ENCODE measurements around the gene AUTS2. TPM values are rescaled to one million over a fixed set of nuclear protein-coding genes. Genes with fewer than 3 reads are reported as not detected.

AUTS2 gene
- total RNA-seq, 1 experiment from 2014 or later, result 13.9 TPM

DNA sequence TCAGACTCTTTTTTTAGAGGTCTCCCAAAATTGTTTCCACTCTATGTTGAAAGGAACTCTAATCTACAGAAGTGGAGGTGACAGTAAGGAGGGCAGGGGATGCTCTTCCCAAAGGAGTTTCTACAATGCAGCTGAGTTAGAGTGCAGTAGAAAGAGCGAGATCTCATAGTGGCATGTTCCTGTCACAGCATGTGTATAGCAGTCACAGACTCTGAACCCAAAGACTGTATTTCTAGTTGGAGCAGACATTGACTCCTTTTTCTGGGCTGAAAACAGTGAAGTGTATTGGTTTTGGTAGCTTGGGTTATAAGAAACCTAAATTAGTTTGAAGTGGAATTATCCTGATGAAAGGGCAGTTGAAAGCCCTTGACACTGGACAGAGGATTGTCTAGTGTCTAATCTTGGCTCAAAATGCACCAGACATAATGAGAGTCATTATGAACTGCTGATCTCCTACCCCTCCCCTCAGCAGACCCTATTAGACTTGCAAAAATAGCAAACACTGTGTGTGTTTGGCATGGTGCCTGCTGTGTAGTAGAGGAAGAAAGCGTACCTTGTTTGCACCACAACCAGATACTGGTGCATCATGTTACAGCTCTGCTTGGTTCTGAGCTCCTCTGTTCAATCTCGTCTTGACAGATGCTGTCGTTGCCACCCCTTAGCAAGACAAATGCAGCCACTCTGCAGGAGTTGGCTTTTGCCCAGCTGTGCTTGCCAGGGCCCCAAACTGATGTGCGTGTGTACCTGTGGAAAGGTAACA, 336.0 kb downstream of the AUTS2 start:
- DNase-seq (ENCODE audit: low read depth), result no peak

DNA sequence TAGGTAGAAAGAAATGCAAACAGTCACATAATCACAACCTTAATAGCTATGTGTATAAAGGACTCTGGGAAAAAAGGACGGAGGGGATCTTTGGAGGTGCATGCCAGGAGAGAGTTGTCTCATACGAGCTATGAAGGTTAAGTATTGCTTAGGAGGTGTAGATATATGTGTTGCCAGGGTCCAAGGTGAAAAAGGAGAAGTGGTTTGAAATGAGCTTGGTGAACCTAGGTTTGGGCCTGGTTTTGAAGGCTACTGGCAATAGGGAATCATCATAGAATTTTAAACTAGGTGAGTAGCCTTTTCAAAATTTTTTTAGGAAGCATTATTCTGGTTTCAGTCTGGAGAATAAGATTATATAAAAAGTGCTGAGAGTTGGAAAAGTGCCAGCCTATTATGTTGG, 336.8 kb downstream of the AUTS2 start:
- no peak for DNase-seq (ENCODE audit: low read depth)

DNA sequence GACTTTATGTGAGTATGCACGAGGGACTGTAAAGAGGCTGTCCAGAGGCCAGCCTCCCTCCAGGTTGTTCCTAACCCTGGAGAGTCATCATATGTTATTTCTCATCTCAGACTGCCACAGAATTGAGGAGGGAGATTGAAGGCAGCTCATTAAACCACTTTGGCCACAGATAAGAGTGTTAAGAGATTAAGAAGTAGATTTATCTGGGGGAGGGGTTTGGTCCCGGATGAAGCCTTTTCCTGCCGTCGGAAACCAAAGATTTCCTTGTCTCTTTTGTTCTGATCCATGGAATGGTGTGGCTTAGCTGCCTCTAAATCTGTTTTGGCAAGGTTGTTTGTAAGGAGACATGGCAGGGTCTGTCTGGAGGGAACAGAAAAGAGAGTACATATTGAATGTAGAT, 338.8 kb downstream of the AUTS2 start:
- DNase-seq (ENCODE audit: low read depth), result no peak

DNA sequence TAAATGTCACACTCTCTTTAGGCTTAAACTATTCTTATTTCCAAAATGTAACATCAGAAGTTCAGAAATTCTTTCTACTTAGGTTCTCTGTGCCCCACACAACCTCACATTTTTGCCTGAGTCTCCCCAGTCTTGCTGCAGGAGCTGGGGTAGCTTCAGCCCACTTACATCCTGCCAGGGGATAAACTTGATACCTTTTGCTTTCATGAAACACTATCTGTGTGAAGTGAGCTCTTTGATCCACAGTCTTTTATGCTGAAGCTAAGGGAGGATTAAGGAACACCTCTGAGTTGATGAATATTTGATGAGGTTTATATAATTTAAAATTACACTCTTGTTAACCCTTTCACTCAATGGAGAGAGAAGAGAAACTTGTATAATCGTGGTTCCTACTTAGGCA, 341.0 kb downstream of the AUTS2 start:
- DNase-seq (ENCODE audit: low read depth), result no peak

DNA sequence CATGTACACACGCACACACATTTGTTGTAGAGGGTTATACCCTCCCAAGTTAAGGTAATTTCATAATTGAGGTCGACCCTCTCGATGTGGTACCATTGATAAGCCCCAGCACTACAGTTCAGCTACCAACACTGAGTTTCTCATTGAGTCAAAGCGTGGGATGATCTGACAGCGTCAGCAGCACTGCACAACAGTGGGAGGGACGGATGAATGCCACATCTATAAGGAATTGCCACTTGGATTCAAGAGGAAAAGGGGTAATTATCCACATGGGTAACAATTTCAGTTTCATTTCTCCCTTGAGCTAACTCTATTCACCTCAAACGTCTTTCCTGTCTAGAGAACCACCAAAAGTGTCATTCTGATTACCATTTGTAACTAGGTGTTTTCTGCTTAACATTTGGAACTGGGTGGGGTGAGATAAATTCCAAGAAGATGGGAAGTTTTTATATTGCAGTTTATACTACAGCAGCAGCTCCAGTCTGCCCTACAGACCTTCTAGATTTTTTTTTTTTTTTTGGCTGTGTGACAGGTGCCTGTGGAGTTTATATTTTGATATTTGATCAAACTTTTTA, 342.9 kb downstream of the AUTS2 start:
- DNase-seq (ENCODE audit: low read depth), result no peak

DNA sequence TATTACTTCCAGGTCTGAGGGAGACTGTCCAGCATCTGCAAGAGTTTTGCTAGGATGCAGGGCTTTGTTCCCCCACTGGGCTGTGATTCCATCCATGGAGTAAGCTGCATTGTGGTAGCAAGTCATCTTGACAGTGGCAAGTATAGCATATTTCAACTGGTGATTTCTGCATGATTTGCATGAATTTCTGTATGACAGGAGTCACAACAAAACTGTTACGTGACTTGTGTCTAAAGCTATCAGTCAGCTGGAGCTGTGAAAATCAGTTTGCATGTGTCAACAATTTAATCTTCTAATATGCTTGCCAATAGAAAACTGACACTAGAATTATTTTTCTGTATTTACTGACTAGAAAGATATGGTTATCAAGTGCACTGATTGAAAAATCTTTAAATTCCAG, 344.3 kb downstream of the AUTS2 start:
- DNase-seq (ENCODE audit: low read depth), result no peak

DNA sequence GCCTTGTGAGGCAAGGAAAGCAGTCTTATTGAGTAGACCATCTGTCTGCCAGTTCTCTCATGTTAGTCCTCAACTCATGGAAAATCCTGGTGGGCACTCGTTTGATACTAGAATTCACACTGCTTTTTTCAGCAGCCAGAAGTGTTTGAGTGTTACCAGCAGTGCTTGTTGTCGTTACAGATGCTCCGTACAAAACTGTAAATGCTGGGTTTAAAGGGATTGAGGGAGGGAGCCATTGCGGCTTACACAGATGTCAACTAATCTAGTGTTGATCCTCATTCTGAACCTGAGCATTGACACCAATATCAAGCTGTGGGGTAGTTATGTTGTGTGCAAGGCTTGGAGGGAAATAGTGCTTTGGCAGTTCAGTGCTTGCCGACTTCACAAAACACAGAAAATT, 348.6 kb downstream of the AUTS2 start:
- DNase-seq (ENCODE audit: low read depth), result no peak

DNA sequence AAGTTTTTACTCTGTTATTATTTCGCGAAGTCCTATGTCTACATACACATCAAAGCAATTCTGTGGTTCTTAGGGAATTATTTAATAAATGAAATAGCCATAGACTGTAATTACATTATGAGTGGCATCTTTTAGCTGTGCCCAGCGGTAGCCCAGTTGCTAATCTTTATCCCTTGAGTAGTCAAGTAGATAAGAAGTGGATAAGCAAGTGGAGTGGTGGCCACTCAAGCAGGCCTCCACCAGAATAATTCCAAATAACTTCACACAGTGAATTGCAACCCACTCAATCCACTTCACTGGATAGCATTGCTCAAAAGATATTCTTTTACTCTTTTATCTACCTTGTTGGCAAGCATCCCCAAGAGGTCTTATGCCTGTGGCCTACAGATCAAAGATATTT, 349.7 kb downstream of the AUTS2 start:
- no peak for DNase-seq (ENCODE audit: low read depth)

DNA sequence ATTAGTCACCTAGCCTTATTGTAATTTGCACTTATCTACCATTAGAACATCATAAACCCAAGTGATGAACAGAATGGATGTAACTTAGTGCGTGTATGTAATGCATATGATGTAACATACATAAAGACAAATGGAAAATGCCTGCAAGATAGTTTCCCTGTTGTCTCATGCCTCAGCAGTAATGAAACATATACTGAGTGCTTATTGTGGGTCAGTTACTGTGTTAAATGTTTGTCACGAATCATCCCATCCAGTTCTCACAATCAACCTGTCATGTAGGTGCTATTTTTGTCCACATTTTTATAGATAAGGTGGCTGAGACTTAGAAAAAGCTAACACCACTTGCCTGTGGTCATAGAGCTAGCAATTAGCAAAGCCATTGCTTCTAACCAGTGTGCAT, 350.8 kb downstream of the AUTS2 start:
- DNase-seq (ENCODE audit: low read depth), result no peak

DNA sequence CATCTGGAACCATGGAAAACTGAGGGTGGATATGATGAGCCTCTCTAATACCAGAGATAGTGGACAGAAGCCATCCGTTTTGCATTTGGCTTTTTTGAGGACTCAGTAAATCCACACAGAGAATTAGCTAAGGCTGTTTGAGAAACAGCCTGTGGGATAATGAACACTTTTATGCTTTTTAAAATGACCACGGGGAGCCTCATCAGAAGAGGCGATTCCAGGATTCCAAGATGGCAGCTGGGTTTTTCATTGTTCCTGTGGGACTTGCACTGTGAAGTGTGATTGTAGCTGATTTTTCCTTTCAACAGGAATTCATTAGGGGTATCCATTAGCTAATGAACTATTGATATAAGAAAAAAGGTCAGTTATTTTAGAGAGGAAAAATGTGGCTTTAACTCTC, 353.2 kb downstream of the AUTS2 start:
- DNase-seq (ENCODE audit: low read depth), result no peak

DNA sequence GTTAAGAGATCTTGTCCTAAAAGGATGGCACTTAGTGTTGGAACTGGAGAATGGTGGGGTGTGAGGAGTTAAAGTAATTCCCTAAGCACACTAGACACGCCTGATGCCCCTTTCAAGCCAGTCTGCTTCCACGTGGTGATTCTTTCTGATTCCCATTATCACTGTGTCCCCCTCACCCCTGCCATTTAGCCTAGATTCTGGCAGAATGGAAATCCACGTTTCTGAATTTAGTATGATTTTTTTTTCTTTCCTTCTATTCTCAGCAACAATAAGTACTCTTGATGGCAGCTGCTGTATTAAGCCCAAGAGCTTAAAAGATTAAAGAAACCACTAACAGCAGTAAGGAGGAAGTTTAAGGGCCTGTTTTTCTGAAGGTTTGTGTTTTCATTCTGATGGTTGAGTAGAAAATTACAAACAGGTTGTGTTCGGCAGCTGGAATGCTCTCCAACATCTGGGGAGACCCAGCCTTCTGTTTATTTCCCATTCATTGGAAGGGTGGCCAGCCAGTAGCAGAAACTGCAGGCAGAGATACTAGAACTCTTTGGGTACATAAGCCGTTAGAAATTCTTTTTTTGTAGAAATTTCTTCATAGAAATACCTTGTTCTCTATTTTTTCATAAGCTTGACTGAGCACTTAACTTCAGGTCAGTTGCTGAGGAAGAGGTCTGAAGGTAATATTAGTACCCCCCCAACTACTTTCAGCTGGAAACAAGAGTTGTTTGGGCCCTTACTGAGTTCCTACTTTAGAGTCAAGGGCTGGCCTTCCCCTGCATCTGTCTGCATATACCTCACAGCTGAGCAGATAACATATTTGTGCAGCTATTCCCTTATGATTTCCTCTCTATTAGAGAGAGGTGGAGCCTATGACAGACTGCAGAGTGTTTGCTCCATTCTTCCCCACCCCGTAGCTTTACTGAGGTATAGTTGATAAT, 355.1 kb downstream of the AUTS2 start:
- DNase-seq (ENCODE audit: low read depth), result no peak

DNA sequence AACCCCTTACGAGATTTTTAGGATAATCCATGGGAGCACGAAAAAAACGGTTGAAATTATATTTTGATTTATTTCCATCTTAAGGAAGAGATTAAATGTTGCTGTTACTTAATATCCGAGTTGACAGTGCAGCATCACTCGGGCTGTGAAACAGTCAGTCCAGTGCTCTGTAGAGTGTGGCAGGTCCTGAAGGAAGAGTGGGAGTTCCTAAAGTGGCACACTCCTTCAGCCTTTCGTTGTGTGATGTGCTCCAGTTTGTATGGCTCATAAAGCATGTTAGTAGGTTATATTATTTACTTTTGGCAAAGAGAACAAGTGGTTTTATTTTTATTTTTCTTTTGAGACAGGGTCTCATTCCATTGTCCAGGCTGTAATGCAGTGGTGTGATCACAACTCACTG, 358.3 kb downstream of the AUTS2 start:
- DNase-seq (ENCODE audit: low read depth), result no peak

DNA sequence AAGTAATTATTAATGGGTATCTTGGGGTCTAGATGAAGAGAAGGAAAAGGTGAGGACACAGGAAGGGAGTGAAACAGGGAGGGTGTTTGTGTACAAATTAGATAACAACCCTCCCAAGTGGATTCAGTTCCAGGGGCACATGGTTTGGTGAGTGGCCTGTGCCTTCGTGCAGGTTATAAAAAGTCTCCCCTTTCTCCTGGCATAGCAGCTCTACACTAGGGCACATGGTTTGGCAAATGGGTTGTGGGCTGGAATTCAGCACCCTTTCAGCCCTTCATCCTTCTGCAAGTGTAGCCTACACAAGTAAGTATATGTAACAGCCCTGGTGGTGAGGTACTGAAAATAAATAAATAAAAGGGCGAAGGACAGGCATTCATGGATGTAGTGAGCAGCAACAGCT, 359.4 kb downstream of the AUTS2 start:
- no peak for DNase-seq (ENCODE audit: low read depth)

DNA sequence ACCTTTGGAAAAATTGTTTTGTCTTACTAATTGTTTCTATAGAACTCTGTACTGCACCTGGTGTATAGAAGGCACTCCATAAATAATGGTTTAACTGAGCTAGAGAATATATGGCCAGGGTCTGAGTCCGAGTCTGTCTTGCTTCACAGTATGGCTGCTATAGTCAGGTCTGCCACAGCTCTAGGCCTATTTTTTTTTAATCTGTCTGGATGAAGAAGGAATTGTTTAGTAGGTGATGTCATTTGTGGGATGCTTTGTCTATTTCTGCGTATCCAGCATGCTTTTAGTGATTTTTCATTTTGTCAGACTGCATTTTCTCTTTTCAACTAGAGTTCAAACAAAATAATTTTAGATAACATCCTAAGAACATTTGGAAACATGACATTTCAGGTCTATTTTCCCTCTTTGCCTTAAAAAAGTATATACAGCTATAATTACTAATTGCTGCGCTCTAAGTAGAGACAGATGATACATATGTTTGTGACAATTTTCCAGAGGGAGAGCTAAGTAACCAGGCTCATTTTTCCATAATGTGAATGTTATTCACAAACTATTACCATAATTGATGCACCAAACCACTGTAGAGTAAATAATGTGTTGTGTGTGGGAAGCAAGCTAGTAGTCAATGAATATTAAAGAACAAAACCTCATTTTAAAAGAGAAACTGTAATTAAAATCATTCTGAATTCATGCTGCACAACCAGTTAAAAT, 361.7 kb downstream of the AUTS2 start:
- DNase-seq (ENCODE audit: low read depth), result no peak

DNA sequence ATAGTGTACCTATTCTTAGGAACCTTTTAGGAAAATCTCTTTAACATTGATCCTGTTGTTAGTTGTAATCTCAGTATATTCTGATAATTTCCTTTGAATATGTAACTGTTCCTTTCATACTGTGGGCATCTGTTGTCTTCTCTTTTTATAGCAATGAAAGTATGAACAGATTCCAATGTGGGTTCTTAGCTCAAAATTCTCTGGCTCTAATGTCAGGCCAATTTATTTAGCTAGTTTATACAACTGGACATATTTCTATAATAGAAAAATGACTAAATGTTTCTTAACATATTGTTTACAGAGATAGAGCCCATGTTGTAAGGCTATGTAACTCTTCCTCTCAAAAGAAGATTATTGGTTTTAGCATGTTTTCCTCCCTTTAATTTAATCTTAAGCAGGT, 363.2 kb downstream of the AUTS2 start:
- no peak for DNase-seq (ENCODE audit: low read depth)

DNA sequence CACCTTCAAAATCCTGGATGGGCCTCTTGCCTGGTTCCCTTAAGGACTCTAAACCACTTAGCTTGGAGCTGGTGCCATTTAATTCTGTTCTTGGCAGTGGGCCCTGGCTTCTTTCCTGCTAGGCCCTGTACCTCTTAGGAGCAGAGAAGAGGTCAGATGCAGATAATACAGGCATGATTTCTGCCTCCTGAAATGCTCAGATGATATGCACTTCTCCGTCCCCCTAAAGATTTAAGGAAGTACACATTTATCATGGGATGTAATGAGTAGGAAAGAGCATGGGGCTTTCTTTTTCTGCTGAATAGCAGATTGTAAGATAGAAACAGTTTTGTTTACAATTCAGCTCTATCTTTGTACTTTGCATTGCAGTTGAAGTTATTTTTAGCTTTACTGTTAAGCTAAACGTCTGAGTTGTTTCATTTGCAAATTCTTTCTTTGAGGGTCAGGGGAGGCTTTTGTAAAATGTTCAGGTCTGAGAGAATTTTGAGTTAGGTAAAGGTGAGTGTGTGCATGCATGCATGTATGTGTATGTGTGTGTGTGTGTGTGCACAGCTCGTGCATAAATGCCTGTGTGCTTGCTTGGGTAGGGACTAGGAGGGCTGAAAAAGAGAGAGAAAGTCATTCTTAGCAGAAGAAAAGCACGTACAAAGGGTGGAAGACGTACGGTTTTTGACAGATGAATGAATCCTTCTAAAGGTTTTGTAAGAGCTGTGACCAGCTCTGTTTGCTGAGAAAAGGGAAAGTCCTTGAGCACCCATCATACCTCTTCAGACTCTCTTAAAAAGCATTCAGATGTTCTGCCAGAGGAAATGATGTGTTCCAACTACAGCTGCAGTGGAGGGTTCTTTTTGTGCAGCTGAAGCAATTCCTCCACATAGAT, 364.2 kb downstream of the AUTS2 start:
- no peak for DNase-seq (ENCODE audit: low read depth)

DNA sequence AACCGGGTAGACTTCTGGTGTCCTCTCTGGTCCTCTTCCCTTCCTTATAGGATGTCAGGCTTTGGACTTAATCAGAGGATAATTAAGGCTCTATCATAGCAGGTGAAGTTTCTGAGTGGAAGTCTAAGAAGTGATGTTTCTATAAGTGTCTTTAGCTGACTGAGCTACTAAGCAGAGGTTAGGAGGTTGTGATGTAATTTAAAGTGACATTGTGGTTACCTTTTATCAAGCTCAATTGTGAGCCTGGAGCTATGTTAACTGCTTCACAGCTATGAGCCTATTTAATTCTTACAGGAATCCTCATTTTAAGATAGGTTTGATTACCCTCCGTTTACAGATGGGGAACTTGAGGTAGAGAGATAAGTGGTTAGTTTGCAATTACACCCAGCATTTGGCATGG, 365.1 kb downstream of the AUTS2 start:
- DNase-seq (ENCODE audit: low read depth), result no peak

DNA sequence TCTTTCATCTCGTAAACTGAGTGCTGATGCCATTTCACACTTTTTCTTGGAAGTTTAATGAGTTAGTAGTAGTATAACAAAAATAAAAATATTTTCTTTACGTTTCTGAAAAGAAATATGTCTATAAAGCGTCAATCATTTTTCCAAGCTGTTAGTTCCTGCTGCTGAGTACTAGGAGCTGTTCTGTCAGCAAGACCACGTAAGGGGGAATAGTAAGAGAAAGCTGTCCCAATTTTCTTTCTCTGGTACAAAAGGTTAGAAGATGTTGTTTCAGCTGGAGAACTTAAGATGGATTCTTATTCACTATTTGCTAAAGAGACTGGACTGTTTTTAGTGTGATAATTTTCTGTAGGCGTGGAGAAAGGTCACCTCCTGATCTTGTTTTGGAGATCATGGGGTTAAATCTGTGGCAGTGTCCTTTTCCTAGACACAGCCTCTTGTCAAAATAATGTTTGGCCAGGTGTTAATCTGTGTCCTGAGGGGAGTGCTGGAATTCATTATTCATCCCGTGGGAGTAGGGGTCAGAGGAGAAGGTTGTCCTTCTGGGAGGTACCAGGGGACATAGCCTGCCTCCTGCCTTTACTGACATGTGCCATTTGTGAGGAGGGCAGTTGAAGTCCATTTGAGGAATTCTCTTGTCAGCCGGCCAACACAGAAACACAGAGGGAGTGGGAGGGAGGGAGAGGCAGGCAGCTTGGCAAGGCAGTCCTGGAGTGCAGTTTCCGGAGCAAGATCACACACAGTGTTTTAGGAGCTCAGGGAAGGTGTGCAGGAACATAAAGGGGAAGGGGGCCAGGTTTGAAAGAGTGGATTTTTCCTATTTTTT, 368.7 kb downstream of the AUTS2 start:
- peak; percentile 34 for DNase-seq (ENCODE audit: low read depth)

DNA sequence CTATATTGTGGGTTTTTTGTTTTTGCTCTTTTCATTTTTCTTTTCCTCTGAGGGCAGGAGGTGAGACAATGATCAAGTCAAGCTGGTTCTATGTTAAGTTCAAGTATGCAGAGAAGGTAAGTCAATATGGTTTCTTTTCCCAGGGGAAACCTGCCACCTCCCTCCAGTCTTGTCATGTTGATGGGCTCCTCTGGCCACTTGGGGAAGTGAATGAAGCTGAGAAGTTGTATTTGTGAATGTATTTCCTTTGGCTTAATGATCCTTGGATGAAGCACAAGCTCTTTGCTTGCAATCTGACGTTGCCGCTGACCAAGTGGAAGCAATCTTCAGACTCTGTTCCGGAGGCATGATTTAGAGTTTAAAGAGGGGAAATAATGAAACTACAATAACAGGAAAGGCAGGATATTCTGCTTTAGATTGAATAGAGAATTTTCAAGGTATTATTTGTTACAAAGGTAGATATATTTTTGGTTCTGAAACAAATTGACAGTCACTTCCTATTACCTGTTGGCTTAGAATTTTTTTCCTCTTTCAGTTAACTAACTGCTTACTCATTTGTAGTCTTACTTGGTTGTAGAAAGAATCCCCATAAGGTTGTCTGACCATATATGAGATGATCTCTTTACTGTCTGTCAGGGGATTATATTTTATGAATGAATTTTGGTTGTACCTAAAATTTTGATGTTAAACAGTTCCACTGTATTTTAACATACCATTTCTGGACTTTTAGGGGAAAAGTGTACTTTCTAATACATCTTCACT, 369.6 kb downstream of the AUTS2 start:
- DNase-seq (ENCODE audit: low read depth), result no peak
